Spleen (tissue), 11 donors: Measurements from ENCODE around the gene ZNF736. TPM values are rescaled to one million over a fixed set of nuclear protein-coding genes. Genes with fewer than 3 reads are reported as not detected.
"Not testable (repeated sequence)": the region's sequence is repeated elsewhere in the genome, so short reads cannot be mapped to it uniquely, and the experiment has no call there.

Experiments
- DNase-seq: peaks from one replicate; pipeline ENCODE4 v3.0.0-alpha.2; 2020
- H3K27ac ChIP-seq, 8 donors: fragments of 200-600 bp; sonication (generic) in 7 of 8; 1 replicate in 4 of 8; 2 replicates in 4 of 8; pipeline versions ENCODE4 v1.5.0 to v1.8.0; 2016 to 2021; ENCODE audit warnings: inconsistent platforms in 4 of 8, mild to moderate bottlenecking in 4 of 8, moderate library complexity in 1 of 8
- H3K27me3 ChIP-seq, 7 donors: fragments of 200-600 bp; sonication (generic) in 6 of 7; replicated peaks in 1 of 7; 1 replicate in 4 of 7; 2 replicates in 3 of 7; pipeline versions ENCODE4 v1.5.0 to v1.8.0; 2016 to 2021; ENCODE audit warnings: inconsistent platforms in 3 of 7, mild to moderate bottlenecking in 1 of 7
- H3K36me3 ChIP-seq, 6 donors: fragments of 200-600 bp; sonication (generic) in 5 of 6; 1 replicate in 4 of 6; 2 replicates in 2 of 6; pipeline versions ENCODE4 v1.5.0 to v1.8.0; 2016 to 2021; ENCODE audit warnings: inconsistent platforms in 2 of 6
- H3K4me1 ChIP-seq, 6 donors: fragments of 200-600 bp; sonication (generic) in 5 of 6; 1 replicate in 3 of 6; 2 replicates in 3 of 6; pipeline versions ENCODE4 v1.5.0 to v1.8.0; 2016 to 2021; ENCODE audit warnings: inconsistent platforms in 3 of 6
- H3K4me3 ChIP-seq, 8 donors: fragments of 200-600 bp; sonication (generic) in 7 of 8; 1 replicate in 4 of 8; 2 replicates in 4 of 8; pipeline versions ENCODE4 v1.5.0 to v1.8.0; 2016 to 2021; ENCODE audit warnings: inconsistent platforms in 4 of 8, mild to moderate bottlenecking in 4 of 8, moderate library complexity in 2 of 8
- H3K9me3 ChIP-seq, 8 donors: fragments of 200-600 bp; sonication (generic) in 7 of 8; 1 replicate in 4 of 8; 2 replicates in 4 of 8; pipeline versions ENCODE4 v1.5.0 to v1.8.0; 2016 to 2021; ENCODE audit warnings: inconsistent platforms in 4 of 8
- CTCF ChIP-seq, 11 experiments: fragments of 200-600 bp in 7 of 11; fragments of 450-650 bp in 4 of 11; sonication (generic) in 4 of 11; IDR thresholded peaks in 8 of 11; conservative IDR thresholded peaks in 3 of 11; 1 replicate in 7 of 11; 2 replicates in 4 of 11; pipeline versions ENCODE4 v1.4.0 to v1.8.0; 2016 to 2021; ENCODE audit warnings: antibody characterized with exemption in 11 of 11, inconsistent platforms in 4 of 11, mild to moderate bottlenecking in 1 of 11
- POLR2A ChIP-seq, 3 donors: fragments of 450-650 bp; IDR thresholded peaks; one replicate each; pipeline ENCODE4 v1.5.1; 2017; ENCODE audit warnings: antibody characterized with exemption in 3 of 3, mild to moderate bottlenecking in 1 of 3
- POLR2AphosphoS5 ChIP-seq, 3 donors: sonication (generic); formaldehyde crosslinking; IDR thresholded peaks; one replicate each; pipeline ENCODE4 v1.5.1; 2017; ENCODE audit warnings: antibody characterized with exemption in 3 of 3
- WGBS, 5 donors: extraction: QIAGEN DNeasy Blood & Tissue Kit in 3 of 5; methylation state at CpG; one replicate each; pipeline versions ENCODE4 v1.1.5 to v1.1.7; 2013 to 2018; 5-methylcytosine and 5-hydroxymethylcytosine counted together
- intact Hi-C: fragments of 100-400 bp; cut with DNase I; formaldehyde crosslinking; loops from one replicate; pipeline ENCODE4 v1.15.0; 2023; ENCODE audit warnings: low total_unique reads
- polyA plus RNA-seq, 3 donors: library from polyadenylated mRNA; stranded (reverse); fragments of 200-250 nt; gene quantifications; one replicate each; pipeline ENCODE4 v1.2.1, GENCODE V29; 2013
- total RNA-seq, 7 donors: library from RNA; depleted of rRNA in 3 of 7; stranded (reverse); fragments of >200 nt in 3 of 7; fragmentation: NEBNext Ultra II Directional in 4 of 7; extraction: Animal tissue kit (Norgen Biotek cat#: 25700) in 4 of 7; gene quantifications; one replicate each; pipeline versions ENCODE4 v1.1.0 to v1.2.1, GENCODE V29; 2016 to 2021
- donor health status: healthy with polysubstance abuse.
- donor health status: DM: no; HTN: no; CAD: no; lungs with moderate emphysema.
- donor health status: DM: no; HTN: no; CAD: no.
- donor health status: Bipolar disorder and iron deficiency.
- donor health status: healthy.
- donor health status: DM: no; HTN: no; CAD: no.
- donor health status: DM: yes; HTN: yes; CAD: no.

The ZNF736 gene
- total and polyA plus RNA-seq, 10 donors, result 4.5 to 35.4 (median 28.6) TPM

GRCh38 chr7:64308016-64308270 is 5.8 kb upstream of the ZNF736 start:
- H3K4me1 ChIP-seq, result peaks cover 0 to 26% (median 16%) of the 10 kb centered on the region in 6 donors
- TF ChIP-seq POLR2AphosphoS5 (IDR thresholded peaks at IDR 0.05) (no peak), CTCF (IDR thresholded peaks at IDR 0.05 in 8 of 11, conservative IDR thresholded peaks at IDR 0.05 in 3 of 11) (no peak), POLR2A (IDR thresholded peaks at IDR 0.05) (no peak)
- H3K27ac ChIP-seq, result peak overlapping the region; percentile 73 to 94 (median 85)
- H3K36me3 ChIP-seq, result no peaks in the 10 kb centered on the region
- DNase-seq, result peak; percentile 77
- no peaks in the 10 kb centered on the region for H3K27me3 ChIP-seq
- 60 to 77% (median 68%) methylated on average over 7 of the region's 7 CpGs for WGBS, 5 donors
- intact Hi-C loops, result no loop called here
- H3K9me3 ChIP-seq, result no peaks in the 10 kb centered on the region
- H3K4me3 ChIP-seq, result peak overlapping the region in 6 of 8 donors; percentile 49 to 77 (median 54)

- WGBS, 5 donors, result 65 to 94% (median 78%) methylated on average over 1 to 3 of the region's 3 CpGs
These were observed 3.3 kb upstream of the ZNF736 start for GRCh38 chr7:64310426-64310825.

GRCh38 chr7:64312826-64313225 is 935 bp upstream of the ZNF736 start:
- Histone ChIP-seq H3K36me3 (no peaks in the 10 kb centered on the region), H3K4me3 (no peak overlapping the region), H3K27ac (peak overlapping the region in 3 of 8 donors; percentile 80 to 90 (median 84)), H3K9me3 (peaks cover 0 to 8% (median 0%) of the 10 kb centered on the region in 8 donors), H3K4me1 (peaks cover 21 to 43% (median 31%) of the 10 kb centered on the region in 6 donors), H3K27me3 (no peaks in the 10 kb centered on the region)
- no peak for TF ChIP-seq POLR2AphosphoS5 (IDR thresholded peaks at IDR 0.05)
- no peak for TF ChIP-seq CTCF (IDR thresholded peaks at IDR 0.05 in 8 of 11, conservative IDR thresholded peaks at IDR 0.05 in 3 of 11)
- TF ChIP-seq POLR2A (IDR thresholded peaks at IDR 0.05), result no peak
- 53 to 83% (median 59%) methylated on average over 2 of the region's 2 CpGs for WGBS, 5 donors
- DNase-seq, result no peak
- intact Hi-C loops, result no loop called here

More at GRCh38 chr7:64310426-64310825, 3.3 kb upstream of the ZNF736 start:
- Histone ChIP-seq H3K9me3 (no peaks in the 10 kb centered on the region), H3K4me3 (no peak overlapping the region), H3K27me3 (no peaks in the 10 kb centered on the region), H3K4me1 (peaks cover 12 to 42% (median 36%) of the 10 kb centered on the region in 6 donors), H3K36me3 (no peaks in the 10 kb centered on the region), H3K27ac (no peak overlapping the region)
- intact Hi-C loops, result no loop called here
- DNase-seq, result no peak
- TF ChIP-seq CTCF (IDR thresholded peaks at IDR 0.05 in 8 of 11, conservative IDR thresholded peaks at IDR 0.05 in 3 of 11) (no peak), POLR2AphosphoS5 (IDR thresholded peaks at IDR 0.05) (no peak), POLR2A (IDR thresholded peaks at IDR 0.05) (no peak)

- H3K36me3 ChIP-seq, result no peaks in the 10 kb centered on the region
- peaks cover 0 to 10% (median 0%) of the 10 kb centered on the region in 8 donors for H3K9me3 ChIP-seq
- peak; percentile 75 for DNase-seq
- intact Hi-C loops, result no loop called here
- H3K4me3 ChIP-seq, result peak overlapping the region; percentile 61 to 93 (median 71)
- 17 to 38% (median 27%) methylated on average over 10 of the region's 10 CpGs for WGBS, 5 donors
- no peaks in the 10 kb centered on the region for H3K27me3 ChIP-seq
- H3K4me1 ChIP-seq, result peaks cover 21 to 37% (median 27%) of the 10 kb centered on the region in 6 donors
- no peak for TF ChIP-seq CTCF (IDR thresholded peaks at IDR 0.05 in 8 of 11, conservative IDR thresholded peaks at IDR 0.05 in 3 of 11)
- TF ChIP-seq POLR2AphosphoS5 (IDR thresholded peaks at IDR 0.05), result no peak
- no peak for TF ChIP-seq POLR2A (IDR thresholded peaks at IDR 0.05)
- H3K27ac ChIP-seq, result peak overlapping the region; percentile 69 to 90 (median 80)
These were observed 805 bp downstream of the ZNF736 start for GRCh38 chr7:64314566-64314965.

- Histone ChIP-seq H3K4me1 (peaks cover 21 to 52% (median 37%) of the 10 kb centered on the region in 6 donors), H3K9me3 (peaks cover 0 to 18% (median 9%) of the 10 kb centered on the region in 8 donors)
- H3K4me3 ChIP-seq, DNase-seq, intact Hi-C loops, H3K36me3 ChIP-seq, H3K27ac ChIP-seq, H3K27me3 ChIP-seq: not testable (repeated sequence)
- WGBS, 5 donors, result 14 to 53% (median 41%) methylated on average over 1 of the region's 1 CpG
These were observed 2.4 kb downstream of the ZNF736 start for GRCh38 chr7:64316031-64316742.
